Measurements from ENCODE around the gene PAX8. TPM values are rescaled to one million over a fixed set of nuclear protein-coding genes. Genes with fewer than 3 reads are reported as not detected.
A peak's percentile ranks its signal among the peaks of the same experiment; 100 is the strongest.

PAX8 gene
- polyA plus RNA-seq, 1 experiment = 1.6 TPM

DNA sequence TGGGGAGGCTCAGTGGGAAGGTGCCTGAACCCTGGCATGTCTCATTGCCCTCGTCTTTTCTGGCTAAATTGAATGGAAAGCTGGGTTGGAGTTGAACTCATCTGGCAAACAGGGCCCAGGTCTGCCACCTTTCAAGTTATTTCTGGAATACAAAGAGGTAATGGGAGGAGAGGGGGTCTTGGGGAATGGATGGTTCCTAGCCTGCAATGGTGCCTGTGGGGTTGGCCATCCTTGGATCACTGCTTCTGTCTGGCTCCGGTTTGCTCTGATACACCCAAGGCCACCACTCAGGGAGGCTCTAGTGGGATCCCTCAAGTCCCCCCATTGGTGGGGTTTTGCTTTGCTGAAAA lies 59.7 kb downstream of the PAX8 start:
- H3K27me3 ChIP-seq (ENCODE audit: control insufficient read depth, insufficient read depth, low read length) = no peaks in the 10 kb centered on the region
- ChIA-PET POLR2A (no interaction called here), CTCF (no interaction called here)
- no peak for DNase-seq (ENCODE audit: low read depth)
- H3K36me3 ChIP-seq (ENCODE audit: control insufficient read depth, insufficient read depth, low read length) = no peaks in the 10 kb centered on the region
- no peak overlapping the region for H3K4me3 ChIP-seq (ENCODE audit: low read depth, low read length)
- TF ChIP-seq, protein P1, sequence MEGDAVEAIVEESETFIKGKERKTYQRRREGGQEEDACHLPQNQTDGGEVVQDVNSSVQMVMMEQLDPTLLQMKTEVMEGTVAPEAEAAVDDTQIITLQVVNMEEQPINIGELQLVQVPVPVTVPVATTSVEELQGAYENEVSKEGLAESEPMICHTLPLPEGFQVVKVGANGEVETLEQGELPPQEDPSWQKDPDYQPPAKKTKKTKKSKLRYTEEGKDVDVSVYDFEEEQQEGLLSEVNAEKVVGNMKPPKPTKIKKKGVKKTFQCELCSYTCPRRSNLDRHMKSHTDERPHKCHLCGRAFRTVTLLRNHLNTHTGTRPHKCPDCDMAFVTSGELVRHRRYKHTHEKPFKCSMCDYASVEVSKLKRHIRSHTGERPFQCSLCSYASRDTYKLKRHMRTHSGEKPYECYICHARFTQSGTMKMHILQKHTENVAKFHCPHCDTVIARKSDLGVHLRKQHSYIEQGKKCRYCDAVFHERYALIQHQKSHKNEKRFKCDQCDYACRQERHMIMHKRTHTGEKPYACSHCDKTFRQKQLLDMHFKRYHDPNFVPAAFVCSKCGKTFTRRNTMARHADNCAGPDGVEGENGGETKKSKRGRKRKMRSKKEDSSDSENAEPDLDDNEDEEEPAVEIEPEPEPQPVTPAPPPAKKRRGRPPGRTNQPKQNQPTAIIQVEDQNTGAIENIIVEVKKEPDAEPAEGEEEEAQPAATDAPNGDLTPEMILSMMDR (IDR thresholded peaks at IDR 0.05; ENCODE audit: insufficient read depth, low read depth, low read length) = no peak

DNA sequence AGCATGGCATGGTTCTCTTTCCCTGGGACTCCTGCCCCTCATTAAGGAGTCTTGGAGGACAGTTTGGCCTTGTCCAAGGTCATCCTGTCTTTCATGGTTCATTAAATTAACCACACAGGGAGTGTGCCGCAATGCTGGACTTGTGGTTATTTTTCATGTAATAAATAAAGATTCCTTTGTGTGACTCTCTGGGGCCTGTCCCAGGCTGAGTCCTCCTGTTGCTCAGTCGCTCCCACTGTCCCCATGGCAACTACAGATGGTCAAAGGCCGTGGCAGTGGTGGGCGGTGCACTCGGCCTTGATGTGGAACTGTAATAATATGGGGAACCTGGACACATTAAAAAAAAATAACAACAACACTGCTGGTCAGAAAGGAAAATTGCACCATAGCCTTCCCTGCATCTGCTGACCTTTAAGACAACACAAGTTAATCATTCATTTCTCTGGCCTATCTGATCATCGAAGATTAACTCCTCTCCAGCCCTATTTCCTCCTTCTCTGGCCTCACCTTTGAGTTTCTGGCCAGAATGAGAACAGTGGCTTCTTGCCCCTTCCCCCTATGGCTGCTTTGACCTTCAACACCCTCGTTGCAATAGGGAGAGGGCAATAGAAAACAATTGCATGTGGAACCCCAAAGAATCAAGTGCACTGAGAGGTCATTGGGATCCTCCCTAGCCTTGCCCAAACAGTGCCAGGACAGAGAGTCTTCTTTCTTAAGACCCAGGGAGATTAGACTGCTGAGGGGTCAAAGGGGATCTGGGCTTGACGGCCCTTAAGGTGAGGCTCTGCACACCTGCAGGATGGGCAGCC lies 60.2 kb downstream of the PAX8 start:
- peak; percentile 65 for DNase-seq (ENCODE audit: low read depth)
- ChIA-PET POLR2A (no interaction called here), CTCF (interaction anchor here (2.1 to 2.3 kb wide), 3 partner anchors 14 to 21 kb away, joined by 7 to 15 read pairs (median 9); no protein-coding TSS in a partner anchor)
- no peaks in the 10 kb centered on the region for H3K36me3 ChIP-seq (ENCODE audit: control insufficient read depth, insufficient read depth, low read length)
- TF ChIP-seq, protein P1 (IDR thresholded peaks at IDR 0.05; ENCODE audit: insufficient read depth, low read depth, low read length) = no peak
- H3K27me3 ChIP-seq (ENCODE audit: control insufficient read depth, insufficient read depth, low read length) = no peaks in the 10 kb centered on the region
- H3K4me3 ChIP-seq (ENCODE audit: low read depth, low read length) = no peak overlapping the region

DNA sequence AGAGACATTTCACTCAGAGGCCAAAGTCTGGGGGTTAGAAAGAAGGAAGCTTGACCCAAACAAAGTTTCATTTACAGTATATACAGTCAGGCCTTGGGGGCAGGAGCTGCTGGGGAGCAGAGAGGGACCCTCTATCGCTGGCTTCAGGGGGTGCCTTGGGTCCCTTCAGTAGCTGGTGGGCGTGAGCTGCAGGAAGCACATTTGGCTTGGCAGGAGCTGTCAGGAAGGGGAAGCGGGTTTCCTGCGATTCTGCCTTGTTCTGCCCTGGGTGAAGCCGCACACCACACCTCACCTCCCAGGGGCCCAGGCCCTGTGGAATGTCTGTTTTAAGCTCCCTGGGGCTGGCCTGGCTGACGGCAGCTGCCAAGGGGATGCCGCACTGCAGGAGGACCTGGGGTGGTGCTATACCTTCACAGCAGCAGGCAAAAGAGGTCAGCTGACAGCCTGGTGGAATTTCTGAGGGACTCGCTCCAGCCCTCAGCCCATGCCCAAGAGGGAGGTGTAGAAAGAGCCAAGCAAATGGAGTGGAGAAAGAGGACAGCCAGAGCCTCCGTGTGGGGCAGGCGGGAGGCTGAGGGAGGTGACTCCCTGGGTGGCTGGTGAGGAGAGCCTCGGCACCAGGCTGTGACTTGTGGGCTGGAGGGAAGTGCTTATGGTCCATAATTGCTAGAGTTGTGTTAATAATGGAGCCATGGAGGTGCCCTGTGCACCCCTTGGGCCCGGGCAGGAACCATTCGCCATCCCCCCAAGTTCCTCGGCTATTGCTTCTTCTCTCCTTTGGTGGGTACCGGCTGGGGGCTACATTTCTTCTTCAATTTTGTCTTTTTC lies 61.1 kb downstream of the PAX8 start:
- ChIA-PET CTCF (interaction anchor here (0.6 to 2.3 kb wide), 5 partner anchors 11 to 81 kb away, joined by 3 to 15 read pairs (median 7); no protein-coding TSS in a partner anchor), POLR2A (no interaction called here)
- Histone ChIP-seq H3K27me3 (ENCODE audit: control insufficient read depth, insufficient read depth, low read length) (no peaks in the 10 kb centered on the region), H3K4me3 (ENCODE audit: low read depth, low read length) (no peak overlapping the region), H3K36me3 (ENCODE audit: control insufficient read depth, insufficient read depth, low read length) (no peaks in the 10 kb centered on the region)
- TF ChIP-seq, protein P1 (IDR thresholded peaks at IDR 0.05; ENCODE audit: insufficient read depth, low read depth, low read length) = no peak
- DNase-seq (ENCODE audit: low read depth) = no peak

DNA sequence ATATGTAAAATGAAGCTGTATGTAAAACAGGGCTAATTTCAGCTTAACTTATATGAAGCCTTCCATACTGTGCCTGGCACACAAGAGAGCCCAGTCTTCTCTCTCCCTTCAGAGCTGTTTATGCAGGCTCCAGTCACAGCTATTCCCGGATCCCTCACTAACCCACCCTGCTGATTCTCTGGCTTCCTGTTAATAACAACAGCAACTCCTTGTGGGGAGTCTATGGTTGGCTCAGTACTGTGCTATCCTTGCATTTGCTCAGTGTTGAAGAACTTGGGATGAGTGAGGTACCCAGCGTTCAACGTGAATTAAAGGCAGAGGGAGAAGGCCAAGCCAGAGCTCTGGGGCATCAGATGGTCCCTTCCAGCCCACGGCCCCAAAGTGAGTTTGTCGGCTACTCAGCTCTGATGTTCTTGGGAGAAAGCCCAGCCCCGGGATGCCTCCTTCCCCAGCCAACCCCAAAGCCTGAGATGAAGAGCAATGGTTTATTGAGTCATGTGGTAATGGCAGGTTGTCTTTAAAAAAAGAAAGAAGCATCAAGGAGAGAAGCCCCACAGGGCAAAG lies 61.7 kb downstream of the PAX8 start:
- TF ChIP-seq, protein P1 (IDR thresholded peaks at IDR 0.05; ENCODE audit: insufficient read depth, low read depth, low read length) = no peak
- CTCF ChIA-PET = interaction anchor here (0.6 to 2.3 kb wide), 6 partner anchors 10 to 154 kb away, joined by 3 to 15 read pairs (median 5); no protein-coding TSS in a partner anchor
- Histone ChIP-seq H3K4me3 (ENCODE audit: low read depth, low read length) (no peak overlapping the region), H3K27me3 (ENCODE audit: control insufficient read depth, insufficient read depth, low read length) (no peaks in the 10 kb centered on the region), H3K36me3 (ENCODE audit: control insufficient read depth, insufficient read depth, low read length) (no peaks in the 10 kb centered on the region)
- POLR2A ChIA-PET = no interaction called here
- no peak for DNase-seq (ENCODE audit: low read depth)

DNA sequence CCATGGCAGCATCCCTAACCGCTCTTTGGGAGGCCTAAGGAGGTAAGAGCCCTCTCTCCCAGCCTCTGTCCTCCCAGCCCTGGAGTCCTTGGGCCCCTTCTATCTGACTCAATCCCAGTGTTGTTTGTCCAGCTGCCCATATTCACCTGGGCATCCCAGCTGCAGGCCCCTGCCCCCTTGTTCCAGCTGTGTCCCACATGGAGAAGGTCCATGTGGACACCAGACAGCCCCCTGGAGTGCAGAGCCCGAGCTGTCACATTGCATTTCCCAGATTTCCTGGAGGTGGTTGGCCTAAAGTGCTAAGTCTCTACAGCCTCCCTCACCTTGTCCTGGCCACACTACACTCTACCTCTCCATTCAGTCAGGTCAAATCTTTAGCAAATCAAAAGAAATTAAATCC lies 62.4 kb downstream of the PAX8 start:
- CTCF ChIA-PET = interaction anchor here (0.9 to 2.3 kb wide), 5 partner anchors 9 to 154 kb away, joined by 3 to 15 read pairs (median 7); no protein-coding TSS in a partner anchor
- H3K36me3 ChIP-seq (ENCODE audit: control insufficient read depth, insufficient read depth, low read length) = no peaks in the 10 kb centered on the region
- DNase-seq (ENCODE audit: low read depth) = no peak
- no peaks in the 10 kb centered on the region for H3K27me3 ChIP-seq (ENCODE audit: control insufficient read depth, insufficient read depth, low read length)
- TF ChIP-seq, protein P1 (IDR thresholded peaks at IDR 0.05; ENCODE audit: insufficient read depth, low read depth, low read length) = no peak
- no peak overlapping the region for H3K4me3 ChIP-seq (ENCODE audit: low read depth, low read length)
- POLR2A ChIA-PET = no interaction called here
